Thymus (tissue), 11 donors: ENCODE results near the gene KIAA1958. TPM values are rescaled to one million over a fixed set of nuclear protein-coding genes. Genes with fewer than 3 reads are reported as not detected.

Experiments used
- DNase-seq, 9 donors: peaks; one replicate each; pipeline ENCODE4 v3.0.0-alpha.2; 2013; ENCODE audit warnings: low spot score in 9 of 9, low read depth in 6 of 9, missing footprints in 1 of 9
- H3K27ac ChIP-seq, 2 donors: one replicate each; pipeline ENCODE4 v1.5.1; 2013; ENCODE audit warnings: control low read depth in 1 of 2, low read depth in 1 of 2, low read length in 1 of 2, mild to moderate bottlenecking in 1 of 2, moderate library complexity in 1 of 2
- H3K27me3 ChIP-seq, 2 donors: one replicate each; pipeline ENCODE4 v1.5.1; 2013; ENCODE audit warnings: low read length in 1 of 2; ENCODE audit not compliant: control insufficient read depth in 2 of 2, insufficient read depth in 1 of 2
- H3K36me3 ChIP-seq, 2 donors: one replicate each; pipeline ENCODE4 v1.5.1; 2013; ENCODE audit warnings: low read length in 1 of 2, mild to moderate bottlenecking in 1 of 2, moderate library complexity in 1 of 2; ENCODE audit not compliant: control insufficient read depth in 2 of 2, insufficient read depth in 2 of 2
- H3K4me1 ChIP-seq, 2 donors: one replicate each; pipeline ENCODE4 v1.5.1; 2013; ENCODE audit warnings: low read length in 2 of 2; ENCODE audit not compliant: control insufficient read depth in 2 of 2, insufficient read depth in 2 of 2
- H3K4me3 ChIP-seq, 2 donors: one replicate each; pipeline ENCODE4 v1.5.1; 2013; ENCODE audit warnings: low read length in 2 of 2, control low read depth in 1 of 2, mild to moderate bottlenecking in 1 of 2
- H3K9me3 ChIP-seq, 2 donors: one replicate each; pipeline ENCODE4 v1.5.1; 2013; ENCODE audit warnings: low read length in 1 of 2, mild to moderate bottlenecking in 1 of 2; ENCODE audit not compliant: control insufficient read depth in 2 of 2, insufficient read depth in 1 of 2
- WGBS: extraction: QIAGEN DNeasy Blood & Tissue Kit; methylation state at CpG from one replicate; pipeline ENCODE4 v1.1.7; 2013; 5-methylcytosine and 5-hydroxymethylcytosine counted together
- polyA plus RNA-seq: library from polyadenylated mRNA; stranded (reverse); fragments of 200-250 nt; gene quantifications from one replicate; pipeline ENCODE4 v1.2.3, GENCODE V29; 2013
- total RNA-seq: library from RNA; stranded (reverse); fragments of 120-200 nt; gene quantifications from one replicate; pipeline ENCODE4 v1.2.4, GENCODE V29; 2013
- donor health status: healthy.

KIAA1958 gene
- total and polyA plus RNA-seq, 2 donors: 1.8 to 3.6 TPM

GRCh38 chr9:112531666-112532282, 45.1 kb downstream of the KIAA1958 start:
- WGBS: 97% methylated on average over 6 of the region's 6 CpGs
- Histone ChIP-seq H3K4me1 (no peaks in the 10 kb centered on the region), H3K27ac (no peak overlapping the region), H3K9me3 (no peaks in the 10 kb centered on the region), H3K36me3 (peaks cover 0 to 3% of the 10 kb centered on the region in 2 donors), H3K4me3 (no peak overlapping the region), H3K27me3 (no peaks in the 10 kb centered on the region)
- DNase-seq: no peak

- H3K4me1 ChIP-seq: no peaks in the 10 kb centered on the region
- H3K9me3 ChIP-seq: no peaks in the 10 kb centered on the region
- H3K27me3 ChIP-seq: no peaks in the 10 kb centered on the region
- no peak overlapping the region for H3K27ac ChIP-seq
- no peak overlapping the region for H3K4me3 ChIP-seq
- 92% methylated on average over 1 of the region's 1 CpG for WGBS
- DNase-seq: no peak
- H3K36me3 ChIP-seq: peaks cover 0 to 3% of the 10 kb centered on the region in 2 donors
These were observed 45.8 kb downstream of the KIAA1958 start for GRCh38 chr9:112532427-112532826.

GRCh38 chr9:112533660-112534059, 47.0 kb downstream of the KIAA1958 start:
- Histone ChIP-seq H3K4me1 (no peaks in the 10 kb centered on the region), H3K27me3 (no peaks in the 10 kb centered on the region), H3K36me3 (peaks cover 0 to 3% of the 10 kb centered on the region in 2 donors), H3K27ac (no peak overlapping the region), H3K4me3 (no peak overlapping the region), H3K9me3 (no peaks in the 10 kb centered on the region)
- 94% methylated on average over 3 of the region's 3 CpGs for WGBS
- no peak for DNase-seq

- H3K4me1 ChIP-seq: no peaks in the 10 kb centered on the region
- WGBS: 0% methylated on average over 1 of the region's 1 CpG
- no peaks in the 10 kb centered on the region for H3K9me3 ChIP-seq
- H3K27me3 ChIP-seq: no peaks in the 10 kb centered on the region
- H3K27ac ChIP-seq: peak overlapping the region in 1 of 2 donors; percentile 26
- peaks cover 0 to 3% of the 10 kb centered on the region in 2 donors for H3K36me3 ChIP-seq
- no peak for DNase-seq
- no peak overlapping the region for H3K4me3 ChIP-seq
These were observed 48.7 kb downstream of the KIAA1958 start for GRCh38 chr9:112535301-112535700.

- 99% methylated on average over 1 of the region's 1 CpG for WGBS
- Histone ChIP-seq H3K4me1 (no peaks in the 10 kb centered on the region), H3K9me3 (no peaks in the 10 kb centered on the region), H3K4me3 (no peak overlapping the region), H3K36me3 (peaks cover 0 to 3% of the 10 kb centered on the region in 2 donors), H3K27me3 (no peaks in the 10 kb centered on the region), H3K27ac (peak overlapping the region in 1 of 2 donors; percentile 26)
- no peak for DNase-seq
These were observed 49.2 kb downstream of the KIAA1958 start for GRCh38 chr9:112535811-112536210.

- Histone ChIP-seq H3K27ac (no peak overlapping the region), H3K36me3 (peaks cover 0 to 3% of the 10 kb centered on the region in 2 donors), H3K9me3 (no peaks in the 10 kb centered on the region), H3K4me3 (no peak overlapping the region), H3K27me3 (no peaks in the 10 kb centered on the region), H3K4me1 (no peaks in the 10 kb centered on the region)
- DNase-seq: no peak
- WGBS: 96% methylated on average over 1 of the region's 1 CpG
These were observed 50.9 kb downstream of the KIAA1958 start for GRCh38 chr9:112537561-112537960.

GRCh38 chr9:112540800-112541199, 54.2 kb downstream of the KIAA1958 start:
- H3K4me3 ChIP-seq: no peak overlapping the region
- no peaks in the 10 kb centered on the region for H3K27me3 ChIP-seq
- no peak overlapping the region for H3K27ac ChIP-seq
- DNase-seq: no peak
- no peaks in the 10 kb centered on the region for H3K9me3 ChIP-seq
- 99% methylated on average over 4 of the region's 4 CpGs for WGBS
- no peaks in the 10 kb centered on the region for H3K4me1 ChIP-seq
- H3K36me3 ChIP-seq: no peaks in the 10 kb centered on the region

GRCh38 chr9:112541685-112542084, 55.1 kb downstream of the KIAA1958 start:
- 58% methylated on average over 7 of the region's 7 CpGs for WGBS

GRCh38 chr9:112542593-112543292, 56.1 kb downstream of the KIAA1958 start:
- 100% methylated on average over 1 of the region's 1 CpG for WGBS
- H3K4me1 ChIP-seq: peaks cover 0 to 2% of the 10 kb centered on the region in 2 donors
- H3K9me3 ChIP-seq: no peaks in the 10 kb centered on the region

More at GRCh38 chr9:112541685-112542084, 55.1 kb downstream of the KIAA1958 start:
- H3K9me3 ChIP-seq: no peaks in the 10 kb centered on the region
- no peak overlapping the region for H3K4me3 ChIP-seq
- peaks cover 0 to 2% of the 10 kb centered on the region in 2 donors for H3K4me1 ChIP-seq
- H3K27me3 ChIP-seq: no peaks in the 10 kb centered on the region
- no peak for DNase-seq
- H3K27ac ChIP-seq: no peak overlapping the region
- no peaks in the 10 kb centered on the region for H3K36me3 ChIP-seq

More at GRCh38 chr9:112542593-112543292, 56.1 kb downstream of the KIAA1958 start:
- Histone ChIP-seq H3K27ac (no peak overlapping the region), H3K27me3 (no peaks in the 10 kb centered on the region), H3K4me3 (no peak overlapping the region), H3K36me3 (no peaks in the 10 kb centered on the region)
- no peak for DNase-seq
